PFSK-1 (cell line): Measurements from ENCODE around the gene JAM3.

Experiments
- POLR2AphosphoS5 ChIP-seq: IDR thresholded peaks from 2 replicates; pipeline ENCODE4 v1.6.1; 2012; ENCODE audit warnings: low read depth, mild to moderate bottlenecking, control low read depth, low read length, moderate library complexity
- SIN3A ChIP-seq: IDR thresholded peaks from 2 replicates; pipeline ENCODE4 v1.6.1; 2012; ENCODE audit warnings: mild to moderate bottlenecking, low read length, moderate library complexity, borderline replicate concordance; ENCODE audit not compliant: insufficient read depth
- TAF1 ChIP-seq: IDR thresholded peaks from 2 replicates; pipeline ENCODE4 v1.6.1; 2012; ENCODE audit warnings: low read length, control low read depth, borderline replicate concordance; ENCODE audit not compliant: insufficient read depth
- TF ChIP-seq, protein P1 (sequence below), 2 experiments: IDR thresholded peaks; 2 replicates each; pipeline versions ENCODE4 v1.6.1 to v1.8.0; 2011 to 2012; ENCODE audit warnings: low read depth in 2 of 2, low read length in 2 of 2, control low read depth in 1 of 2, inconsistent platforms in 1 of 2, mild to moderate bottlenecking in 1 of 2, moderate library complexity in 1 of 2; ENCODE audit not compliant: insufficient read depth in 1 of 2

DNA sequence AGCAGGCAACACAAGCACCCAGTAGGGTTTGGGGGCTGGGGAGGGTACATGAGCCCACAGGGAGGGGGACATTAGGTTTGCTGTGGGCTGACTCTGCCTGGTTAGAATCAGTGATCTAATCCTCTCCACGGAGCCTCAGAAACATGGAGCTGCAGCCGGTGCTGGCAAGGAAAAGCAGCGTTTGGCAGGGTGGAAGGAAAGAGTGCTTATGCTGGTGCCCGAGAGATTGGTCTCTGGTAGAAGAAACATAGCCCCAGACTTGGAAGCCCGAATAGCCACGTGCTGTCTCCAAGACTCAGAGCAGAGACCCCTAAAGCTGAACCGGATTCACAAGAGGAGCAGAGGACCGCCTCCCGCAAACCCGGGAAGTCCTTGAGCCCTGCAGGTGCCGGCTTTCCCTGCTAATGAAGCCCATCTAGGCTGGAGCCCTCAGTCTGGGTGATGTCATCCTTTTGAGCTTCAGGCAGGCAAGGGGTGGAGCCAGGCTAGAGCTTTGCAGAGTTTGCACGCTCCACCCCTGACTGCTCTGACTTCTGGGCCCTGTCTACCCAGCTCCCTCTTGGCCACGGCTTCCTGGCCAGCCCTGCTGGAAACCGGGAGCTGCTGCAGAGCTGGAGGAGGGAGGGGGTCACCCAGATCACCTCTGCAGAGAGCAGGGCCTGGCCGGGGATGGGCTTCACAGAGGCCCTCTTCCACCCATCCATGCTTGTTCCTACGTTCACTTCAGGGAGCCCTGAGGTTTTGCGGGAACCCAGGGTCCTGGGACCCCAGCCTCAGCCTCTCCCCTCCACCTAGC, 35.0 kb upstream of the JAM3 start:
- no peak for TF ChIP-seq POLR2AphosphoS5
- TF ChIP-seq, protein P1, sequence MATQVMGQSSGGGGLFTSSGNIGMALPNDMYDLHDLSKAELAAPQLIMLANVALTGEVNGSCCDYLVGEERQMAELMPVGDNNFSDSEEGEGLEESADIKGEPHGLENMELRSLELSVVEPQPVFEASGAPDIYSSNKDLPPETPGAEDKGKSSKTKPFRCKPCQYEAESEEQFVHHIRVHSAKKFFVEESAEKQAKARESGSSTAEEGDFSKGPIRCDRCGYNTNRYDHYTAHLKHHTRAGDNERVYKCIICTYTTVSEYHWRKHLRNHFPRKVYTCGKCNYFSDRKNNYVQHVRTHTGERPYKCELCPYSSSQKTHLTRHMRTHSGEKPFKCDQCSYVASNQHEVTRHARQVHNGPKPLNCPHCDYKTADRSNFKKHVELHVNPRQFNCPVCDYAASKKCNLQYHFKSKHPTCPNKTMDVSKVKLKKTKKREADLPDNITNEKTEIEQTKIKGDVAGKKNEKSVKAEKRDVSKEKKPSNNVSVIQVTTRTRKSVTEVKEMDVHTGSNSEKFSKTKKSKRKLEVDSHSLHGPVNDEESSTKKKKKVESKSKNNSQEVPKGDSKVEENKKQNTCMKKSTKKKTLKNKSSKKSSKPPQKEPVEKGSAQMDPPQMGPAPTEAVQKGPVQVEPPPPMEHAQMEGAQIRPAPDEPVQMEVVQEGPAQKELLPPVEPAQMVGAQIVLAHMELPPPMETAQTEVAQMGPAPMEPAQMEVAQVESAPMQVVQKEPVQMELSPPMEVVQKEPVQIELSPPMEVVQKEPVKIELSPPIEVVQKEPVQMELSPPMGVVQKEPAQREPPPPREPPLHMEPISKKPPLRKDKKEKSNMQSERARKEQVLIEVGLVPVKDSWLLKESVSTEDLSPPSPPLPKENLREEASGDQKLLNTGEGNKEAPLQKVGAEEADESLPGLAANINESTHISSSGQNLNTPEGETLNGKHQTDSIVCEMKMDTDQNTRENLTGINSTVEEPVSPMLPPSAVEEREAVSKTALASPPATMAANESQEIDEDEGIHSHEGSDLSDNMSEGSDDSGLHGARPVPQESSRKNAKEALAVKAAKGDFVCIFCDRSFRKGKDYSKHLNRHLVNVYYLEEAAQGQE (IDR thresholded peaks at IDR 0.05; ENCODE audit: insufficient read depth in 1 of 2, low read depth in 2 of 2, low read length in 2 of 2) = no peak
- no peak for TF ChIP-seq TAF1
- TF ChIP-seq SIN3A = no peak
